GM12872 (cell line): ENCODE results near the gene PTGDR2.

Source experiments
- CTCF ChIP-seq: IDR thresholded peaks from 3 replicates; pipeline ENCODE4 v1.5.1; 2011; ENCODE audit warnings: low read depth, mild to moderate bottlenecking, low read length, moderate library complexity; ENCODE audit not compliant: insufficient read depth

Gene PTGDR2

GRCh38 chr11:60831501-60832079, 24.2 kb downstream of the PTGDR2 start:
- TF ChIP-seq CTCF, result no peak

GRCh38 chr11:60831143-60831500, 24.6 kb downstream of the PTGDR2 start:
- TF ChIP-seq CTCF, result peak; percentile 90

- no peak for TF ChIP-seq CTCF
Measured at GRCh38 chr11:60830478-60831142, 25.1 kb downstream of the PTGDR2 start.

- TF ChIP-seq CTCF, result no peak
Measured at GRCh38 chr11:60825790-60826189, 30.0 kb downstream of the PTGDR2 start.

- TF ChIP-seq CTCF, result no peak
Measured at GRCh38 chr11:60825118-60825517, 30.6 kb downstream of the PTGDR2 start.

GRCh38 chr11:60821827-60822599, 33.7 kb downstream of the PTGDR2 start:
- no peak for TF ChIP-seq CTCF

- TF ChIP-seq CTCF, result no peak
Measured at GRCh38 chr11:60818057-60818456, 37.7 kb downstream of the PTGDR2 start.
